Panc1 (cell line): ENCODE data around the gene ZBTB47. TPM values are rescaled to one million over a fixed set of nuclear protein-coding genes. Genes with fewer than 3 reads are reported as not detected.

Source experiments
- ATAC-seq: fragments of 200-7000 bp; cut with Tn5 transposase; 2 replicates; pipeline ENCODE4 v1.9.1; 2020; ENCODE audit warnings: mild to moderate bottlenecking, moderate library complexity
- BruUV-seq: library from RNA; stranded (reverse); fragments of 400-500 nt; replicated peaks from 2 replicates; lab custom pipeline; 2021; lab: Mats Ljungman, UMichigan
- CTCF ChIA-PET: fragments of 300-600 bp; sonication (Branson Sonifier 250); formaldehyde crosslinking; loops from one replicate; lab custom pipeline; 2022; ENCODE audit warnings: antibody characterized with exemption; lab: Charles Lee
- POLR2A ChIA-PET: fragments of 300-600 bp; sonication (Branson Sonifier 250); formaldehyde crosslinking; loops from one replicate; lab custom pipeline; 2022; ENCODE audit warnings: antibody characterized with exemption; lab: Charles Lee
- DNase-seq: peaks from one replicate; pipeline ENCODE4 v3.0.0-alpha.2; 2010; ENCODE audit warnings: low read depth, low spot score
- H3K27ac ChIP-seq: 2 replicates; pipeline ENCODE4 v1.5.1; 2011; ENCODE audit warnings: mild to moderate bottlenecking, low read length, inconsistent platforms
- H3K27me3 ChIP-seq: fragments of 200-500 bp; sonication (Bioruptor generic); 2 replicates; pipeline ENCODE4 v1.6.0; 2014; ENCODE audit warnings: low read length, inconsistent platforms; ENCODE audit not compliant: control insufficient read depth, insufficient read depth
- H3K36me3 ChIP-seq: fragments of 200-500 bp; sonication (Bioruptor generic); 2 replicates; pipeline ENCODE4 v1.5.1; 2014; ENCODE audit warnings: inconsistent platforms, mild to moderate bottlenecking, low read length, moderate library complexity; ENCODE audit not compliant: control insufficient read depth, insufficient read depth
- H3K4me1 ChIP-seq: 2 replicates; pipeline ENCODE4 v1.5.1; 2011; ENCODE audit warnings: inconsistent platforms, mild to moderate bottlenecking, low read length, moderate library complexity; ENCODE audit not compliant: control insufficient read depth, insufficient read depth
- H3K4me3 ChIP-seq, 2 experiments: 2 replicates each; pipeline ENCODE4 v1.5.1; 2011 to 2012; ENCODE audit warnings: low read depth in 2 of 2, low read length in 2 of 2, mild to moderate bottlenecking in 2 of 2, inconsistent platforms in 1 of 2, moderate library complexity in 1 of 2
- H3K9me3 ChIP-seq: fragments of 200-500 bp; sonication (Bioruptor generic); 2 replicates; pipeline ENCODE4 v1.5.1; 2014; ENCODE audit warnings: low read depth, mild to moderate bottlenecking, inconsistent platforms, low read length, moderate library complexity; ENCODE audit not compliant: control insufficient read depth, insufficient read depth
- CTCF ChIP-seq: fragments of 450-650 bp; IDR thresholded peaks from 2 replicates; pipeline ENCODE4 v1.5.1; 2017; ENCODE audit warnings: mild to moderate bottlenecking
- POLR2AphosphoS5 ChIP-seq: IDR thresholded peaks from 2 replicates; pipeline ENCODE4 v1.6.1; 2012; ENCODE audit warnings: mild to moderate bottlenecking, low read depth, low read length, moderate library complexity
- REST ChIP-seq, 2 experiments: IDR thresholded peaks; 2 replicates each; pipeline ENCODE4 v1.6.1; 2011 to 2012; ENCODE audit warnings: low read depth in 2 of 2, control low read depth in 1 of 2, low read length in 1 of 2, mild to moderate bottlenecking in 1 of 2, moderate library complexity in 1 of 2; ENCODE audit not compliant: insufficient read depth in 1 of 2
- SIN3A ChIP-seq: IDR thresholded peaks from 2 replicates; pipeline ENCODE4 v1.6.1; 2012; ENCODE audit warnings: low read depth, mild to moderate bottlenecking, low read length, moderate library complexity, borderline replicate concordance; ENCODE audit not compliant: insufficient read depth
- TCF7L2 ChIP-seq: IDR thresholded peaks from 2 replicates; pipeline ENCODE4 v1.6.1; 2011; ENCODE audit warnings: mild to moderate bottlenecking, low read depth, low read length, inconsistent platforms
- in situ Hi-C: cut with HindIII; loops from 2 replicates; pipeline ENCODE4 v1.10.0; 2016; ENCODE audit warnings: low sequenced_read_pairs, low pct_unique_long_range_greater_than_20kb
- intact Hi-C: fragments of 100-400 bp; cut with micrococcal nuclease; formaldehyde crosslinking; loops from one replicate; pipeline ENCODE4 v1.10.0; 2022; ENCODE audit not compliant: unreplicated experiment
- total RNA-seq: library from RNA; stranded (reverse); gene quantifications from one replicate; pipeline ENCODE4 v1.2.1, GENCODE V29; 2021; ENCODE audit not compliant: unreplicated experiment

Gene ZBTB47
- total RNA-seq, 1 experiment from 2014 or later = 3.6 TPM

DNA sequence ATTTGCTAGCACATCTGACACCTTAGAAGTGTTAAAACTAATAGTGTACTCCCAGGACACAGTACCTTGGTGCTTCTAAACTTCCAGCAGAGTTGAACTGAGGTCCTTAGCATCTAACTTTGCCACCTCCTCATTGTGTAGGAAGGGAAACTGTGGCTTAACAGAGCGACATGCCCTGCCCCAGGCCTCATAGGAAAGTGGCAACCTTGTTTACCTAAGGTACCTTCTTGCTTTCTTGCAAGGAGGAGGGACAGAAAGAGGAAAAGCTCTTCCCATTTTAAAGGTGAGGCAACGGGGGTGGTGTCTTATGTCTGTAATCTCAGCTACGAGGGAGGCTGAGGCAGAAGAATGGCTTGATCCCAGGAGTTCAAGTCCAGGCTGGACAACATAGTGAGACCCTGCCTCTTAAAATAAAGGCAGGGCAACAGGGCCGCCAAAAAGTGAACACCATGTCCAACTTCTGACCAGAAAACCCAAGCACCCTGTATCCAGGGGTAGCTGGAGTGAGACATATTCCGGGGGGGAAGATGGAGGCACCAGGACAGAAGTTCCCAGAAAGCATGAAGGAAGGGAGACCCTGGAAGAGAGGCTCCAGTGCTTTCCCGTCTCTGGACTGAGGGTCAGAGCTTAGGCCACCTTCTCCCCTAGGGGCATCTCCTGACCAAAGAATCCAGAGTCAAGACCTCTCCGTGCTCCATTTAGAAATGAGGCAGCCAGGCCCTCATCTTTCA is 31.3 kb downstream of the ZBTB47 start:
- no peak for TF ChIP-seq TCF7L2
- no peak for TF ChIP-seq REST (IDR thresholded peaks at IDR 0.05; ENCODE audit: insufficient read depth in 1 of 2, low read depth in 2 of 2, low read length in 1 of 2)
- TF ChIP-seq SIN3A = no peak
- no peak for TF ChIP-seq CTCF
- TF ChIP-seq POLR2AphosphoS5 = no peak
- H3K27ac ChIP-seq = no peak overlapping the region
- intact Hi-C loops = no loop called here

GRCh38 chr3:42685363-42685881 is 31.9 kb downstream of the ZBTB47 start, which contains the start of gene KLHL40:
Gene KLHL40 (plus strand): TSS chr3:42685537. CDS start chr3:42685619, 82 bp downstream.
- no peaks in the 10 kb centered on the region for H3K9me3 ChIP-seq
- intact Hi-C loops (no loop called here), in situ Hi-C loops (no loop called here)
- ATAC-seq (no peak), DNase-seq (no peak)
- H3K27ac ChIP-seq = no peak within 1 kb of the TSS
- TF ChIP-seq SIN3A (no peak), CTCF (no peak), POLR2AphosphoS5 (no peak), TCF7L2 (no peak), REST (IDR thresholded peaks at IDR 0.05; ENCODE audit: insufficient read depth in 1 of 2, low read depth in 2 of 2, low read length in 1 of 2) (no peak)
- H3K4me3 ChIP-seq = no peak within 1 kb of the TSS
- H3K4me1 ChIP-seq = no peaks in the 10 kb centered on the region
- POLR2A ChIA-PET = no interaction called here
- no TSS peak for BruUV-seq
- H3K27me3 ChIP-seq = no peaks in the 10 kb centered on the region
- CTCF ChIA-PET = no interaction called here
- no peaks in the 10 kb centered on the region for H3K36me3 ChIP-seq

More for the DNA sequence above, 31.3 kb downstream of the ZBTB47 start:
- Histone ChIP-seq H3K27me3 (no peaks in the 10 kb centered on the region), H3K9me3 (no peaks in the 10 kb centered on the region), H3K4me3 (no peak overlapping the region), H3K4me1 (no peaks in the 10 kb centered on the region), H3K36me3 (no peaks in the 10 kb centered on the region)
- in situ Hi-C loops = no loop called here
- no TSS peak for BruUV-seq
- ChIA-PET POLR2A (no interaction called here), CTCF (no interaction called here)
- ATAC-seq (no peak), DNase-seq (no peak)
